ENCODE data around the gene TNP1.

Gene TNP1

DNA sequence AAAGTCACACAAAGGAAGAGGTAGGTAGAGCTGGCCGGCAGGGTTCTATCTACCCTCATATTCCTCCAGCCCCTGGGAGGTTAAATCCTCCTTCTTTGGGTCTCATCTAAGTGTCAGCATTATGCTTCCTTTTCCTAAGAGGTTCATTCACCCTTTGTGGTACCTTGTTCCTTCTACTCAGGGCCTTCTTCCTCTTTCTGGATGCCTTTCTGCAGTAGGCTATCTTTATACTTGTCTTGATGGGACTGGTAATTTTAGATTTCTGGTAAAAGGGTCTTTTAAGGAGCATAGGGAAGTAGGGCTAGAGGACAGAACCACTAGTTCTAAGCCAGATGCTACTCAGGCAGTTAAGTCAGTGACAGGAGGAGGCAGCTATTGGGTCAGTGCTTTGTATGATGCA is 13.7 kb upstream of the TNP1 start:
- no peak for DNase-seq (ENCODE audit: low read depth)

DNA sequence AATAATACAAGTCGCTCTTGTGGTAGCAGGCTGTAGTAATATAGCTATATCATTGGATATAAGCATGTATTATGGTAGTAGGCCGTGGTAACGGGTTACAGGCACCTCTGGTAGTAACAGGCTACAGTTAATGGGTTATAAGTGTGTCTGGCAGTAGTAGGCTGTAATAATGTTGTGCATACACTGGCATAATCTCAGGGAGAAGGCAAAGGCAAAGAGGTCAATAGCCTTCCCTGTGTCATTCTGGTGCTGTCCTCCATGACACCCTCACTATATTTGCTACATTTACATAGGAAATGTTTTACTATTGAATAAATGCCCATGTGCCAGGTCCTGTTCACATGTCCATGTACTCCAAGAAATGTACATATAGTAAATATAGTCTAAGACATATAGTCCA is 12.8 kb upstream of the TNP1 start:
- no peak for DNase-seq (ENCODE audit: low read depth)

GRCh38 chr2:216872040-216872439 is 12.2 kb upstream of the TNP1 start:
- DNase-seq (ENCODE audit: low read depth), result no peak

GRCh38 chr2:216871333-216871934 is 11.6 kb upstream of the TNP1 start:
- DNase-seq (ENCODE audit: low read depth), result no peak

- DNase-seq (ENCODE audit: low read depth), result no peak
These were observed 10.9 kb upstream of the TNP1 start for GRCh38 chr2:216870508-216871332.

DNA sequence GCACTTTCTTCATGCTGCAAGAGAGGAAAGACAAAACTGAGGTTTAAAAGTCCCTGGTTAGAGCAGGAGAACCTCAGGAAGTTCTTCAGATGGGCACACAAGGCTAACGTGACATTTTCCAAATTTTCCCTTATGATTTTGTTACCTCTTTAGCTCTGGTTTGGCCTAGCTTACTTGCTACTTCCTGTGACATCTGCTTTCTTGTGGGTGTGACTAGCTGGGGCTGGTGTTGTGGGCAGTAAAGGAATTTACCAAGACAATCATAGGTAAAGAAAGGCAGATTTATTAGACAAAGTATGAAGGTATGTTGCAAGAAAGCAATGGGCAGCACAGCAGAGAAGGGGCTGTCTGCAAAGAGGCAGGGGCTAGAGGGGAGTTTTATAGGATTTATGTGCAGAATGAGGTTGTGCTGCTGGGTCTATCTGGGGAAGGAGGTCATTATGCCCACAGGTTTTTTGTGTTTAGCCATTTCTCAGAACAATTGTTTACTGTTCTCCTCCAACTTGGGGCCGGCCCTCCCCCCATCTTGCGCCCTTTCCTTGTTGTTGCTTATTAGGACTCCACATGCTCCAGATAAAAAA is 6.7 kb upstream of the TNP1 start:
- DNase-seq (ENCODE audit: low read depth), result no peak

- no peak for DNase-seq (ENCODE audit: low read depth)
These were observed 5.8 kb upstream of the TNP1 start for GRCh38 chr2:216865658-216866057.

DNA sequence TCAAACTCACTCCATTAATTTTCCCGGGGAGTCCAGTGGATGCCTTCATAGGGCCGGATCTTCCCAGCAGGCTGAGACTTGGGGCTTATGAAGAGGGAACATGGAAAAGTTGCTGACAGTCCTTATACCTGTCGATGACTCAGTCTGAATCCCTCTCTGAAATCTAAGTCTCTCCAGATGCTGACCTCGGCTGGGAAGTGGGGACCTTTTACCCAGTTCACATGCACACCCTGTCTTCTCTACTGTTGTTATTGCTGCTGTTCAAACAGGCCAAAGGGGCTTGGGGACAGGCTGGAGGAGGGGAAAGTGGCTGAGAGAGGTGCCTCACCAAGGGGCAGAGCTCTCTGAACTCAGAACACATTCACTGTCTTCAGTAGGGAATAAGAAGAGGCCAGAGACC is 4.1 kb upstream of the TNP1 start:
- DNase-seq (ENCODE audit: low read depth), result no peak

DNA sequence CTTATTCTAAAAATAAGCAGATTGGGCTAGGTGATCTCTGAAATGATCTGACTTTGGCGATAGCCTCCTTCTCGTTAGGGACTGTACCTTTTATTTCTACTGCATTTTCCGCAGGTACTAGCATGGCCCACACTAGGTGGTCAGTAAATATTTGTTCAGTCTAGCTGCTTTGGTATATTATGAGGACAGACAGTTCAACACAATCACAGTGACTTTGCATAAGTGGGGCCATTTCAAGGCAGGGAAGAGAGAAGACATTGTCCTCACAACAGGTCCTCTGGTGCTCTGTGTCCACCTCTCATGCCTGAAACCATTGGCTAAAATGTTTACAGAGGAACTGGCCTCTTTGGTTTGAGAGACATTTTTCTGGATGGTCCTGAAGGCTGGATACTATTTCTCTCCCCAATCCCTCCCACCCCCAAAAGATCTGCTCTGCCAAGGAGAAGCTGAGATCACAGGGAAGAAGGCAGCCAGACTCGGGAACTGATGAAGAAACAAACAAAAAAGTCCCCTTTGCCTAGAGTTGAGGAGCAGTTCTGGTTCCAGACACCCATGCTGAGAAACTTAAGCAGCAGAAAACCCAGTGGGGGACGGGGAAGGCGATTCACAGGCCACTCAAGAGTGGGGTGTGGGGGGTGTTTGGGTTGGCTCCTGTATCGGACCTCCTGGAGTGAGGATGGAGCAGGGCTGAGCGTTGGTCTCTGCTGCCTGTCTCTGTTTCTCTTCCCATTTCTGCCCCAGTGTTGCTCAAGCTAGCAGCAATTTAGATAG is 2.9 kb upstream of the TNP1 start:
- no peak for DNase-seq (ENCODE audit: low read depth)

GRCh38 chr2:216860426-216861137 is 718 bp upstream of the TNP1 start:
- DNase-seq (ENCODE audit: low read depth), result no peak

GRCh38 chr2:216858312-216858711 is 1.6 kb downstream of the TNP1 start:
- DNase-seq (ENCODE audit: low read depth), result no peak

DNA sequence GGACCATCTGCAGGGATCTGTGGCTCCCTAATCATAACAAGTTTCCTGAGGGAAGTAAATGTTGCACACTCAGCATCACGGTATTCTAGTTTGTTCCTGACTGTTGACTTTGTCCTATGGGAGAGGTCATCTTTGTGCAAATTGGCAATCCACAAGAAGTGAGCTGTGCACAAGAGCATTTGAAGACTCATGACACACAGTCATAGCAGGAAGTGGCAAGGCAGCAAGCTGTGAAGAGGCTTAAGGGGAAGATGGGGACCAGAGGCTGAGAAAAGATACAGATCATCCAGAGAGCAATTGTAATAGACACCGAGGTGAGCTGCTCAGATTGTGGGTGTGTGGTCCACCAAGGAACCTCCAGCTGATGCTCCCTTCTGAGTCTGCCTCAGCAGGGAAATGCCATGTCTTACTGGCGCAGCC is 2.7 kb downstream of the TNP1 start:
- DNase-seq (ENCODE audit: low read depth), result no peak

DNA sequence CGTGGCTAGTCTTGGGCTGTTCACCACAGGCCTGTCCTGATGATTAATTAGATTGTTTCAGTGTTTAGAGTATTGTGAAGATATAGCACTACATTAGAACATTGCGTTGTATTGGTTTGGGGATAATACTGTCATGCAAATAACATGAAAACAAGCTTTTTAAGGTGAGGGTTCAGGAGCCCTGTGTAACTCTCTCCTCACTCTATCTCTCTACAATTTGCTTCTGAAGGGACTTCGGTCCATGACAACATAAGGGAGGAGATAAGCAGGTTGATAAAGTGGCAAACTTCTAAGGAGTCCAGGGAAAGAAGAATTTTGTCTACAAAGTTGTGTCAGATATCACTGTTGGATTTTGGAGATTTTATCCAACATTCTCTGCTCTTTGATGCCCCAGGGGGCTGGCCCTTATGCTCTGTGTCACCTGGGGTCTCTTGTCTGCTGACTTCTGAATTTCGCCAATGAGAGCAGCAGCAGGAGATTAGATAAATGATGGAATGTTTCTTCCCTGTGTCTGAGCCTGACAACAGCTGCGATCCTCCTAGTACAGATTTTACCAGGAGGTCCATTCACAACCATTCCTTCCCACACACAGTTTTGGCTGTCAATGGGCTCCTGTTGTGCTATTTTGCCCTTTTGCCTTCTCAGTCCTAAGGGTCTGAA is 3.3 kb downstream of the TNP1 start:
- no peak for DNase-seq (ENCODE audit: low read depth)

DNA sequence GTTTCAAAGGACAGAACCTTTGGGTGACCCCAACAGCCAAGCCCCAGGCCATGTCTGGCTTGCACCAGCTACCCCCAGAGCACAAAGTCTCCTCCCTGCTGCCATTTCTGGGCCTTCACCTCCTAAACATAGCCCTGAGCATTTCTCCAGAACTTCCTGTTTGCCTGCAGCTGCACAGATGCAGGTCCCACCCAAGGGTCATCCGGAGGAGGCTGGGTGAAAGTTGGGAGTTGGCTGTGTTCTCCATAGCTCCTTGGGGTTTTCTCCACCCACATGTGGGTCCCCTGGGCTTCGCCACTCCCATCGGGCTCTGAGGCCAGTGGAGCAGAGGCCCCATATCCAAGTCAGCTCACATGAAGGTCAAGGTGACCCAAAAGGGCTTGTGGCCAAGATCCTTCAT is 4.3 kb downstream of the TNP1 start:
- DNase-seq (ENCODE audit: low read depth), result no peak

DNA sequence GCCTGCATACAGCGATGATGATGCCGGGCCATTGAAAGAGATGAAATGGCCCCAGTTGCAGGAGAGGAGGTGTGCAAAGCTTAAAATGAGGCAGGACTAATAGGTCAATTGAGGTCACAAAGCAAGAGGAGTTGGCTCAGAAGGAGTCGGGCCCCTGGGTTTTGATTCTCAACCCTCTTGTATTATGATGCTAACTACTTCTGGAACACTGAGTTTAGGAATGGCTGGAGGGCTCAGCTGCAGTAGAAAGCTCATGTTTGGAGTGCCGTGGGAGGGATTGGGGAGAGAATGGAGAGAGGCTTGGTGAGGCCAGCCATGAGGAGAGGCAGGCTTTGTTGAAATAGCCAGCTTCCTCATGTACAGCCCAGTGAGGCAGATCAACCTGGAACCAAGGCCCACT is 4.8 kb downstream of the TNP1 start:
- DNase-seq (ENCODE audit: low read depth), result no peak

DNA sequence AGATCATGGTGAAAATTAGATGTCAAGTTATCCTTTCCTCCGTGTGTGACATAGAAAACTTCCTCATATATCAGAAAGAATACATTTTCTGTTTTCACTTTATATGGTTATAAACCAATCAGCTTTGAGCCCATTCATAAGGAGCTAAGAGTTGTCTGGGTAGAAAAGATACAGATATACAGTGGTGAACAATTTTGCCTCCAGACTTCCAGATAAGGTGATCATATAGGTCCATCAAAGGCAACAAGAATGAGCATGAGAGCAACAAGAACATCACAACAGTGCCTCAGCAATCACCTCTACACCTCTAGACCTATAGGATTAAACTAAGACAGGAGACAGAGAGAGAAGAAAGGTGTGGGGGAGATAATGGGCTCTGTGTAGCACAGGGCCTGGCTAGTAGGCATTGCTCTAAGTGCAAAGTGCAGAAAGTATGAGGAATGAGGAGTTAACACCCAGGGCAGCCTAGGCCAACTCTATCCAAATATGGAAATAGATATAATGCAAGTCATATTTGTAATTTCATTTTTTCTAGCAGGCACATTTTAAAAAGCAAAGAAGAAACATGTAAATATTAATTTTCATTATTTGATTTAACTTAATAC is 8.3 kb downstream of the TNP1 start:
- no peak for DNase-seq (ENCODE audit: low read depth)

DNA sequence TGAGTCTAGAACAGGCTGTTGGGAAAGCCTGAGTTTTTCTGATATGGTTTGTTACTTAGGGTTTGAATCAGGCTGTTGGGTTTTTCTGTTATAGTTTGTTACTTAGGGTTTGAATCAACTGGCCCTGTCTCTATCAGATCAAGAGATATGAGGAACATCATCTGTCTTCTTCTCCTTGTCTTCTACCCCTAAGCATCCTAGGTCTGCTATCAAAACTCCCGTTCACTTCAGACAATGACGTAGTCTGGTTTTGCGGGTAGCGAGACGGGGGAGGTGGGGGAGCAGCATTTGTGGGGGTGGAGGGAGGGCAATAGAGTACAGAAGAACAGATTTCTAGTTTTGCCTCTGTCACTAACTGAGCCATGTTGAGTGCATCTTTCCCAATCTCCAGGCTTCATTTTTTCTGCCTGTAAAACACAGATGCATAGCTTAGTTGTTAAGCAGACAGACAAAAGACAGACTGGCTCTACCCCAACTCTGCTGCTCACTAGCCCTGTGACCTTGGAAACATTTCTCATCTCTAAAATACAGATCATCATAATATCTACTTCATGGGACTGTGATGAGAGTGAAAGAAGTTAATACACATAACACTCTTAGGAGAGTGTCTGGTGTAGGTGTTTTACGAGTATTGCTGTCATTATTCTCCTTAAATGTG is 9.1 kb downstream of the TNP1 start:
- DNase-seq (ENCODE audit: low read depth), result no peak

GRCh38 chr2:216849987-216850386 is 9.9 kb downstream of the TNP1 start:
- no peak for DNase-seq (ENCODE audit: low read depth)

DNA sequence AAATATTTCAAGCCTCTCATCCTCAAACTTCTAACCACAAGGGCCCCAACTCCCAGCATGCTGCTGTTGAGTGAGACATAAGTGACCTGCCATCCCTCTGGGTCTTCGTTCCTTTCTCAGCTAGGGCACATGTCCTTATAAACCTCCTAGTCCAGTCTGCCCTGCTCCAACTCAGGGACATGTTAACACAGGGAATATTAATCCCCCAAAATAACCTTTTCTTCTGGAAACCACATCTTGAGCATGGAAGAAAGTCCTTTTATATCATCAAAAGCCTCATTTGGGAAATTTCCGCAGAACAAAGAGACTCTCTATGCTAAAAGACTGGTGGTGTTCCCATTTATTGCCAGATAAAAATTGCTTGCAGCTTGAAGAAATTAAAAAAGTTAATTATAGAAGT is 14.4 kb downstream of the TNP1 start:
- DNase-seq (ENCODE audit: low read depth), result no peak

DNA sequence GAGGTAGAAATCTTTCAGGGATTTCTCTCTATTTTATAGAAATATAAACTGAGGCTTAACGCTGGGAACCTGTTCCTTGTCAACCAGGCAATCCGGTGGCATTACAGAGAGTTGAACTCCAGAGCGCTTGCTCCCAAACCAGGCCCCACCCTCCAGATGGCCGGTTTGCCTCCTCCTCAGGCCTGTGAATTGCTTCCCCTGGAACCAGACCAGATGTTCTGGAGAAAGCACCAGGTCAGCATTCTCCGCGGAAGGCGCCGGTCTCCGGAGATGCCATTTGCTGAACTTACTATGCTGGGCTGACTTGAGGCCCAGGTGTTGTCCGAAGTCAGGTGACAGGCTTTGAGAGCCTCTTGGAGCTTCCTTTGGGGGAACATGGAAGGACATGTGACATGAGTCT is 17.2 kb downstream of the TNP1 start:
- DNase-seq (ENCODE audit: low read depth), result no peak

- no peak for DNase-seq (ENCODE audit: low read depth)
These were observed 20.2 kb downstream of the TNP1 start for GRCh38 chr2:216839688-216840087.
